A549 (cell line): ENCODE data around the gene AKR7A3. TPM values are rescaled to one million over a fixed set of nuclear protein-coding genes. Genes with fewer than 3 reads are reported as not detected.
A peak's percentile ranks its signal among the peaks of the same experiment; 100 is the strongest.

Source experiments
- ATAC-seq, 2 experiments: fragments of 200-7000 bp in 1 of 2; fragments of >200 bp in 1 of 2; cut with Nextera tagmentation in 1 of 2; cut with Tn5 transposase in 1 of 2; 3 replicates each; pipeline versions ENCODE4 v1.8.0 to v1.9.1; 2018 to 2020; ENCODE audit warnings: mild to moderate bottlenecking in 1 of 2, moderate library complexity in 1 of 2
- CTCF ChIA-PET: fragments of 300-600 bp; sonication (Branson Sonifier 250); formaldehyde crosslinking; extraction: SDS; loops from one replicate; lab custom pipeline; 2021; ENCODE audit warnings: antibody characterized with exemption, inconsistent platforms; lab: Yijun Ruan, JAX
- POLR2A ChIA-PET: fragments of 350-600 bp; formaldehyde crosslinking; extraction: SDS; loops from one replicate; lab custom pipeline; 2021; ENCODE audit warnings: antibody characterized with exemption, inconsistent platforms; lab: Yijun Ruan, JAX
- DNase-seq, 2 experiments: peaks; one replicate each; pipeline versions ENCODE4 v3.0.0 to v3.0.0-alpha.2; 2011 to 2016; ENCODE audit warnings: low read depth in 1 of 2, low spot score in 1 of 2
- FAIRE-seq: peaks from 2 replicates; lab custom pipeline; 2011; peaks lifted over from hg19 to GRCh38; lab: Jason Lieb, UNC
- H3K27ac ChIP-seq, 2 experiments: fragments of >200 bp; sonication (Bioruptor Twin); formaldehyde crosslinking; 3 replicates each; pipeline ENCODE4 v1.5.1; 2016 to 2017
- H3K4me1 ChIP-seq: fragments of >200 bp; sonication (Bioruptor Twin); formaldehyde crosslinking; 3 replicates; pipeline ENCODE4 v1.6.1; 2016
- H3K4me2 ChIP-seq: fragments of >200 bp; sonication (Bioruptor Twin); formaldehyde crosslinking; 3 replicates; pipeline ENCODE4 v1.6.1; 2016
- H3K4me3 ChIP-seq: fragments of >200 bp; sonication (Bioruptor Twin); formaldehyde crosslinking; 3 replicates; pipeline ENCODE4 v1.5.1; 2016
- H3K9me3 ChIP-seq: fragments of >200 bp; sonication (Bioruptor Twin); formaldehyde crosslinking; 3 replicates; pipeline ENCODE4 v1.6.1; 2016
- ATOH8 ChIP-seq: fragments of 250-450 bp; sonication (Bioruptor Pico); IDR thresholded peaks from 2 replicates; pipeline ENCODE4 v1.5.0; 2020; ENCODE audit warnings: low read depth, mild to moderate bottlenecking, moderate library complexity
- BCL3 ChIP-seq: fragments of >200 bp; sonication (Bioruptor Twin); formaldehyde crosslinking; IDR thresholded peaks from 3 replicates; pipeline ENCODE4 v1.6.1; 2016
- CBX8 ChIP-seq: fragments of 200-600 bp; sonication (generic); IDR thresholded peaks from 2 replicates; pipeline ENCODE4 v1.6.1; 2016
- CHD2 ChIP-seq: fragments of 150-350 bp; IDR thresholded peaks from 2 replicates; pipeline ENCODE4 v1.6.1; 2014; ENCODE audit warnings: low read length; ENCODE audit not compliant: partially characterized antibody
- EHF ChIP-seq: fragments of 250-450 bp; sonication (Bioruptor Pico); IDR thresholded peaks from 2 replicates; pipeline ENCODE4 v1.5.0; 2020; ENCODE audit warnings: mild to moderate bottlenecking
- EHMT2 ChIP-seq: fragments of 200-600 bp; sonication (generic); IDR thresholded peaks from 2 replicates; pipeline ENCODE4 v1.6.1; 2016; ENCODE audit warnings: antibody characterized with exemption, low read depth, mild to moderate bottlenecking, moderate library complexity
- FOSL2 ChIP-seq, 2 experiments: fragments of 450-650 bp in 1 of 2; fragments of >200 bp in 1 of 2; sonication (Bioruptor Twin) in 1 of 2; formaldehyde crosslinking; IDR thresholded peaks; 2 replicates each; pipeline versions ENCODE4 v1.5.0 to v1.6.1; 2016 to 2020; ENCODE audit warnings: mild to moderate bottlenecking in 1 of 2, moderate library complexity in 1 of 2
- HEYL ChIP-seq: fragments of 250-450 bp; sonication (Bioruptor Pico); IDR thresholded peaks from 2 replicates; pipeline ENCODE4 v1.8.0; 2021; ENCODE audit warnings: mild to moderate bottlenecking, moderate library complexity
- HOXB13 ChIP-seq: fragments of 250-450 bp; sonication (Bioruptor Pico); IDR thresholded peaks from 2 replicates; pipeline ENCODE4 v1.5.0; 2020; ENCODE audit warnings: low read depth, mild to moderate bottlenecking, moderate library complexity
- HOXB5 ChIP-seq: fragments of 250-450 bp; sonication (Bioruptor Pico); IDR thresholded peaks from 2 replicates; pipeline ENCODE4 v1.5.0; 2020; ENCODE audit warnings: mild to moderate bottlenecking, moderate library complexity
- KDM5A ChIP-seq: fragments of 200-600 bp; sonication (generic); IDR thresholded peaks from 2 replicates; pipeline ENCODE4 v1.6.1; 2016; ENCODE audit warnings: antibody characterized with exemption, mild to moderate bottlenecking
- MAZ ChIP-seq: fragments of 150-350 bp; IDR thresholded peaks from 2 replicates; pipeline ENCODE4 v1.6.1; 2014; ENCODE audit warnings: antibody characterized with exemption, low read depth, low read length, borderline replicate concordance
- MYC ChIP-seq: IDR thresholded peaks from 2 replicates; pipeline ENCODE4 v1.6.1; 2012; ENCODE audit warnings: mild to moderate bottlenecking, inconsistent platforms, low read length, improper control_type of control experiment, borderline replicate concordance
- NPAS2 ChIP-seq: fragments of 250-450 bp; sonication (Bioruptor Pico); IDR thresholded peaks from 2 replicates; pipeline ENCODE4 v1.8.0; 2022; ENCODE audit warnings: mild to moderate bottlenecking, moderate library complexity, borderline replicate concordance
- RAD21 ChIP-seq, 2 experiments: fragments of >200 bp in 1 of 2; sonication (Bioruptor Twin) in 1 of 2; formaldehyde crosslinking in 1 of 2; IDR thresholded peaks in 1 of 2; conservative IDR thresholded peaks in 1 of 2; 2 replicates in 1 of 2; 3 replicates in 1 of 2; pipeline ENCODE4 v1.6.1; 2012 to 2018; ENCODE audit warnings: inconsistent platforms in 1 of 2
- RNF2 ChIP-seq: fragments of 200-600 bp; sonication (generic); IDR thresholded peaks from 2 replicates; pipeline ENCODE4 v1.6.1; 2016; ENCODE audit warnings: low read depth, mild to moderate bottlenecking, antibody characterized with exemption, moderate library complexity, borderline replicate concordance
- ZC3H11A ChIP-seq: fragments of 450-650 bp; IDR thresholded peaks from 2 replicates; pipeline ENCODE4 v1.6.1; 2014; ENCODE audit warnings: antibody characterized with exemption, mild to moderate bottlenecking
- ZFP36 ChIP-seq: fragments of 450-650 bp; IDR thresholded peaks from 2 replicates; pipeline ENCODE4 v1.6.1; 2014; ENCODE audit warnings: borderline replicate concordance; ENCODE audit not compliant: partially characterized antibody
- WGBS: methylation state at CpG from one replicate; pipeline ENCODE4 v1.1.6; 2017; ENCODE audit errors: missing lambda C conversion rate; 5-methylcytosine and 5-hydroxymethylcytosine counted together
- polyA plus RNA-seq, 4 experiments: library from polyadenylated mRNA; depleted of rRNA in 3 of 4; stranded (reverse); fragments of >200 nt; fragmentation: RNase III in 1 of 4; extraction: RNeasy Plus Mini Kit Qiagen cat#74134 plus additional on column Dnase treatment in 1 of 4; gene quantifications; 2 replicates in 3 of 4; 3 replicates in 1 of 4; pipeline ENCODE4 v1.2.3, GENCODE V29; 2011 to 2017
- TF ChIP-seq, protein P1 (sequence below): fragments of >200 bp; sonication (Bioruptor Twin); formaldehyde crosslinking; IDR thresholded peaks from 3 replicates; pipeline ENCODE4 v1.5.1; 2016
- TF ChIP-seq, protein P2 (sequence below): fragments of 150-350 bp; IDR thresholded peaks from 2 replicates; pipeline ENCODE4 v1.6.1; 2014; ENCODE audit warnings: low read depth, mild to moderate bottlenecking, low read length

The AKR7A3 gene
- polyA plus RNA-seq, 2 of the 4 experiments (the other 2 are of a cell fraction): 0.10 to 0.21 TPM

DNA sequence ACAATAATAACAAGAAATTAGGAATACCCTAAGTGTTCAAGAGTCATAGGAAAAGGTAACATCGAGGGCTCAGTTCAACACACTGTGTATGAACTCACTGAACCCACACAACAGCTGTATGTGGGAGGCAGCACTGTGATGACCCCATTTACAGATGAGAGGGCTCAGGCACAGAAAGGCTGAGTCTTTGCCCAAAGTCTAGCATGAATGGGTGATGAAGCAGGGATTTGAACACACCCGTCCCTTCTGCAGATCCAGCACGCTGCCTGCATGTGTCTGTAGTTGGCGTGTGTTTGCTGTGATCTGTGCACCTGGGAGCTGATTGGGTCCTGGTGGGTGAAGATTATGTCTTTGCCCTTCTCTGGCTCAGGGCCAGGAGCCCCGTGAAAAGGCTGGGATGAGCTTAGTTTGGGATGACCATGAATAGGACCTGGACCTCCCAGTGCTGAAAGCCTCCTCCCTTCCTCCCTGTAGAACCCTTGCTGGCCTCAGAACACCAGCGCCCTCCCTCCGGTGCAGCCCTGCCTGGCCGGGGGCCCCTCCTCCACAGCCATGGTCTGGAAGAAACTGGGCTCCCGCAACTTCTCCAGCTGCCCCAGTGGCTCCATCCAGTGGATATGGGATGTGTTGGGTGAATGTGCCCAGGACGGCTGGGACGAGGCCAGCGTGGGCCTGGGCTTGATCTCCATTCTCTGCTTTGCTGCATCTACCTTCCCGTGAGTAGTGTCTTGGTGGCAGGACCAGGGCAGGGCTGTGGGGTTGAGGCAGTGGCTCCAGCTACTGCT, 28.7 kb upstream of the AKR7A3 start (continued):
- TF ChIP-seq, protein P1, sequence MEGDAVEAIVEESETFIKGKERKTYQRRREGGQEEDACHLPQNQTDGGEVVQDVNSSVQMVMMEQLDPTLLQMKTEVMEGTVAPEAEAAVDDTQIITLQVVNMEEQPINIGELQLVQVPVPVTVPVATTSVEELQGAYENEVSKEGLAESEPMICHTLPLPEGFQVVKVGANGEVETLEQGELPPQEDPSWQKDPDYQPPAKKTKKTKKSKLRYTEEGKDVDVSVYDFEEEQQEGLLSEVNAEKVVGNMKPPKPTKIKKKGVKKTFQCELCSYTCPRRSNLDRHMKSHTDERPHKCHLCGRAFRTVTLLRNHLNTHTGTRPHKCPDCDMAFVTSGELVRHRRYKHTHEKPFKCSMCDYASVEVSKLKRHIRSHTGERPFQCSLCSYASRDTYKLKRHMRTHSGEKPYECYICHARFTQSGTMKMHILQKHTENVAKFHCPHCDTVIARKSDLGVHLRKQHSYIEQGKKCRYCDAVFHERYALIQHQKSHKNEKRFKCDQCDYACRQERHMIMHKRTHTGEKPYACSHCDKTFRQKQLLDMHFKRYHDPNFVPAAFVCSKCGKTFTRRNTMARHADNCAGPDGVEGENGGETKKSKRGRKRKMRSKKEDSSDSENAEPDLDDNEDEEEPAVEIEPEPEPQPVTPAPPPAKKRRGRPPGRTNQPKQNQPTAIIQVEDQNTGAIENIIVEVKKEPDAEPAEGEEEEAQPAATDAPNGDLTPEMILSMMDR: no peak
- TF ChIP-seq ZC3H11A: no peak
- TF ChIP-seq, protein P2, sequence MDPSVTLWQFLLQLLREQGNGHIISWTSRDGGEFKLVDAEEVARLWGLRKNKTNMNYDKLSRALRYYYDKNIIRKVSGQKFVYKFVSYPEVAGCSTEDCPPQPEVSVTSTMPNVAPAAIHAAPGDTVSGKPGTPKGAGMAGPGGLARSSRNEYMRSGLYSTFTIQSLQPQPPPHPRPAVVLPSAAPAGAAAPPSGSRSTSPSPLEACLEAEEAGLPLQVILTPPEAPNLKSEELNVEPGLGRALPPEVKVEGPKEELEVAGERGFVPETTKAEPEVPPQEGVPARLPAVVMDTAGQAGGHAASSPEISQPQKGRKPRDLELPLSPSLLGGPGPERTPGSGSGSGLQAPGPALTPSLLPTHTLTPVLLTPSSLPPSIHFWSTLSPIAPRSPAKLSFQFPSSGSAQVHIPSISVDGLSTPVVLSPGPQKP: no peak

- CTCF ChIA-PET: interaction anchor here (0.9 kb wide), 1 partner anchor 28 kb away, joined by 4 read pairs; no protein-coding TSS in a partner anchor
- Histone ChIP-seq H3K4me3 (no peak overlapping the region), H3K27ac (no peak overlapping the region), H3K4me2 (no peak overlapping the region), H3K4me1 (peaks cover 15% of the 10 kb centered on the region; the same call in 2 of the 3 replicates), H3K9me3 (no peaks in the 10 kb centered on the region)
- POLR2A ChIA-PET: no interaction called here
- WGBS: 92% methylated on average over 9 of the region's 17 CpGs
- TF ChIP-seq RNF2: no peak
- no peak for TF ChIP-seq HEYL
- no peak for TF ChIP-seq ZC3H11A
- TF ChIP-seq BCL3: no peak
- no peak for TF ChIP-seq MYC
- no peak for TF ChIP-seq MAZ
- TF ChIP-seq HOXB5: no peak
- TF ChIP-seq EHMT2: no peak
- TF ChIP-seq FOSL2 (IDR thresholded peaks at IDR 0.05): no peak
- TF ChIP-seq FOSL2 (CRISPR knock-in tag; IDR thresholded peaks at IDR 0.05): no peak
- no peak for TF ChIP-seq ATOH8 (CRISPR knock-in tag)
- no peak for TF ChIP-seq CHD2
- ATAC-seq (no peak), FAIRE-seq (no peak), DNase-seq (no peak)
Measured at GRCh38 chr1:19315378-19316198, 27.0 kb upstream of the AKR7A3 start.

DNA sequence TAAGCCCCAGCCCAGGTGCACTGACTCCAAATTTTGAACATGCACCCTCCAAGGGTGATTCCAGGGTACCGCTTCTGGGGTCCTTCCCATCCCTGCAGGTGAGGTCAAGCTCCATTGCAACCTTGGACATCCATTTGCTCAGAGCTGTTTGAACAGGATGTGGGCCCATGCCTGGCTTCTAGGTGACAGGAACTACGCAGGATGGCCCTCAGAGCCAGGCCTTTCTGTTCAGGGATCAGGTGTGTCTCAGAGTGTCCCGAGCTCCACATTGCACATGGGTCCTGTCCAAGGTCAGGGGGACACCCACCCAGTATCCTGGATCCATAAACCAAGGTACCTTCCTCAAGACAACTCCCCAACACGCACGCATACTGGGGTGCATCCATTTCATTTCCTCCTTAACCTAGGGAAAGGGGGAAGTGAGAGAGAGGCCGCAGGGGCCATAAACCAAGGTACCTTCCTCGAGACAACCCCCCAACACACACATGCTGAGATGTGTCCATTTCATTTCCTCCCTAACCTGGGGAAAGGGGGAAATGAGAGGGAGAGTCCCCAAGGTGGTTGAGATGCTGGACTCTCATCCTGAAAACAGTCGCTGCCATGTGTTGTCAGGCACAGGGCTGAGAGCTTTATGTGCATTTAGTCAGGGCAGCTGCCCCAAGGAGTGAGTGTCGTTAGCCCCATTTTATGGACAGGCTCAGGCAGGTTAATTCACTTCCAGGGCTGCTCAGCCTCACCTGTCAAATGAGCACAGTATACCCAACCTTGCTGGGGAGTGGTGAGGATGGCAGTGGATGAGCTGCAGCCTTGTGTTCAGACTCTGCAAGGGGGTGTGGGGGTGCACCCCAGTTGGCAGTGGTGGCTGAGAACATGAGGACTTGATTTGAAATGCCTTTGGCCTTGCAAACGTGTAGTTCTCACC, 25.7 kb upstream of the AKR7A3 start:
- ChIA-PET CTCF (no interaction called here), POLR2A (no interaction called here)
- H3K9me3 ChIP-seq: no peaks in the 10 kb centered on the region
- H3K4me3 ChIP-seq: no peak overlapping the region
- H3K27ac ChIP-seq: no peak overlapping the region
- no peak for FAIRE-seq
- WGBS: 80% methylated on average over 8 of the region's 10 CpGs
- no peak for ATAC-seq
- peak overlapping the region; percentile 90; the same call in 1 of the 3 replicates for H3K4me2 ChIP-seq
- peaks cover 17% of the 10 kb centered on the region; the same call in 2 of the 3 replicates for H3K4me1 ChIP-seq
- TF ChIP-seq KDM5A (no peak), NPAS2 (no peak), EHF (CRISPR knock-in tag) (no peak), ZFP36 (no peak), BCL3 (no peak), CBX8 (no peak), HOXB13 (CRISPR knock-in tag) (no peak), RAD21 (conservative IDR thresholded peaks at IDR 0.05 in 1 of 2, IDR thresholded peaks at IDR 0.05 in 1 of 2) (no peak)
- DNase-seq: no peak
